Spleen (tissue), 11 donors: ENCODE data around the gene HES3. TPM values are rescaled to one million over a fixed set of nuclear protein-coding genes. Genes with fewer than 3 reads are reported as not detected.
A peak's percentile ranks its signal among the peaks of the same experiment; 100 is the strongest.

Source experiments
- DNase-seq: peaks from one replicate; pipeline ENCODE4 v3.0.0-alpha.2; 2020
- H3K27ac ChIP-seq, 8 donors: fragments of 200-600 bp; sonication (generic) in 7 of 8; 1 replicate in 4 of 8; 2 replicates in 4 of 8; pipeline versions ENCODE4 v1.5.0 to v1.8.0; 2016 to 2021; ENCODE audit warnings: inconsistent platforms in 4 of 8, mild to moderate bottlenecking in 4 of 8, moderate library complexity in 1 of 8
- H3K27me3 ChIP-seq, 7 donors: fragments of 200-600 bp; sonication (generic) in 6 of 7; replicated peaks in 1 of 7; 1 replicate in 4 of 7; 2 replicates in 3 of 7; pipeline versions ENCODE4 v1.5.0 to v1.8.0; 2016 to 2021; ENCODE audit warnings: inconsistent platforms in 3 of 7, mild to moderate bottlenecking in 1 of 7
- H3K36me3 ChIP-seq, 6 donors: fragments of 200-600 bp; sonication (generic) in 5 of 6; 1 replicate in 4 of 6; 2 replicates in 2 of 6; pipeline versions ENCODE4 v1.5.0 to v1.8.0; 2016 to 2021; ENCODE audit warnings: inconsistent platforms in 2 of 6
- H3K4me1 ChIP-seq, 6 donors: fragments of 200-600 bp; sonication (generic) in 5 of 6; 1 replicate in 3 of 6; 2 replicates in 3 of 6; pipeline versions ENCODE4 v1.5.0 to v1.8.0; 2016 to 2021; ENCODE audit warnings: inconsistent platforms in 3 of 6
- H3K4me3 ChIP-seq, 8 donors: fragments of 200-600 bp; sonication (generic) in 7 of 8; 1 replicate in 4 of 8; 2 replicates in 4 of 8; pipeline versions ENCODE4 v1.5.0 to v1.8.0; 2016 to 2021; ENCODE audit warnings: inconsistent platforms in 4 of 8, mild to moderate bottlenecking in 4 of 8, moderate library complexity in 2 of 8
- H3K9me3 ChIP-seq, 8 donors: fragments of 200-600 bp; sonication (generic) in 7 of 8; 1 replicate in 4 of 8; 2 replicates in 4 of 8; pipeline versions ENCODE4 v1.5.0 to v1.8.0; 2016 to 2021; ENCODE audit warnings: inconsistent platforms in 4 of 8
- POLR2A ChIP-seq, 3 donors: fragments of 450-650 bp; IDR thresholded peaks; one replicate each; pipeline ENCODE4 v1.5.1; 2017; ENCODE audit warnings: antibody characterized with exemption in 3 of 3, mild to moderate bottlenecking in 1 of 3
- POLR2AphosphoS5 ChIP-seq, 3 donors: sonication (generic); formaldehyde crosslinking; IDR thresholded peaks; one replicate each; pipeline ENCODE4 v1.5.1; 2017; ENCODE audit warnings: antibody characterized with exemption in 3 of 3
- WGBS, 5 donors: extraction: QIAGEN DNeasy Blood & Tissue Kit in 3 of 5; methylation state at CpG; one replicate each; pipeline versions ENCODE4 v1.1.5 to v1.1.7; 2013 to 2018; 5-methylcytosine and 5-hydroxymethylcytosine counted together
- intact Hi-C: fragments of 100-400 bp; cut with DNase I; formaldehyde crosslinking; loops from one replicate; pipeline ENCODE4 v1.15.0; 2023; ENCODE audit warnings: low total_unique reads
- polyA plus RNA-seq, 3 donors: library from polyadenylated mRNA; stranded (reverse); fragments of 200-250 nt; gene quantifications; one replicate each; pipeline ENCODE4 v1.2.1, GENCODE V29; 2013
- total RNA-seq, 7 donors: library from RNA; depleted of rRNA in 3 of 7; stranded (reverse); fragments of >200 nt in 3 of 7; fragmentation: NEBNext Ultra II Directional in 4 of 7; extraction: Animal tissue kit (Norgen Biotek cat#: 25700) in 4 of 7; gene quantifications; one replicate each; pipeline versions ENCODE4 v1.1.0 to v1.2.1, GENCODE V29; 2016 to 2021
- TF ChIP-seq, protein P1 (sequence below), 11 experiments: fragments of 200-600 bp in 7 of 11; fragments of 450-650 bp in 4 of 11; sonication (generic) in 4 of 11; IDR thresholded peaks in 8 of 11; conservative IDR thresholded peaks in 3 of 11; 1 replicate in 7 of 11; 2 replicates in 4 of 11; pipeline versions ENCODE4 v1.4.0 to v1.8.0; 2016 to 2021; ENCODE audit warnings: antibody characterized with exemption in 11 of 11, inconsistent platforms in 4 of 11, mild to moderate bottlenecking in 1 of 11
- donor health status: healthy with polysubstance abuse.
- donor health status: DM: no; HTN: no; CAD: no; lungs with moderate emphysema.
- donor health status: DM: no; HTN: no; CAD: no.
- donor health status: Bipolar disorder and iron deficiency.
- donor health status: healthy.
- donor health status: DM: no; HTN: no; CAD: no.
- donor health status: DM: yes; HTN: yes; CAD: no.

HES3 gene
- total and polyA plus RNA-seq, 10 donors = not detected

DNA sequence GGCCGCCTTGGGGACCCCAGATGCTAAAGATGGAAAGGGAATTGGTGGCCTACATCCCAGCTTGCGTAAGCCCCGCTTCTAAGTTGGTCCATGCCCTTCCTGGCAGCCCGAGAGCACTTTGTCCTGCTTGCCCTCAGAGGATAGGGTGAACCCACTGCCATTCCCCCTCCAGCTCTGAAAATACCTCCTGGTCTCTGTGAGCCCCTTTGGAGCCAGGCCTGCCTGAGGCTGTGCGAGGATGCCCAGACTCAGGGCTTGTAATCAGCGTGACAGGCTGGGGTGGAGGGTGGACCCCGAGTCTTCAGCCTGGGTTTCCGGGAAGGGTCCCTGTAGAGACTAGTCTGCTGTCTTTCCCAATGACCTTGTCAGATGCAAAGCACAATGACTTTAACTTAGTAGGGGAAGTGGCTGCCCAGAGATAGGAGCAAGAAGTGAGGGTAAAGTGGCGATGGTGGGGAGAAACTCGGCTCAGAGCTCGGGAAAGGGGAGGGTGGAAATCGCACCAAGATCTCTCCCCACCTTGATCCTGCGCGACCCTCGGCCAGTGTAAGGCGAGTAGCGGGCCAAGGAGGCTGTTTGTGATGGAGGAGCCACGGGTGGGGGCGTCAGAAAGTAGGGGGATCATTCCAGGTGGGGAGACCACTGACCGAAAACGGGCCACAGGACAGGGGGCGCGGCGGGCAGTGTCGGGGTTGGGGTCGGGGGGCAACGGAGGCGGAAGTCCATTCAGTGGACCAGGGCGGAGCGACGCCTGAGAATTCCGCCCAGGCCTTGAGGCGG lies 2.7 kb upstream of the HES3 start:
- intact Hi-C loops = no loop called here
- peaks cover 12 to 88% (median 76%) of the 10 kb centered on the region in 7 donors for H3K27me3 ChIP-seq

DNA sequence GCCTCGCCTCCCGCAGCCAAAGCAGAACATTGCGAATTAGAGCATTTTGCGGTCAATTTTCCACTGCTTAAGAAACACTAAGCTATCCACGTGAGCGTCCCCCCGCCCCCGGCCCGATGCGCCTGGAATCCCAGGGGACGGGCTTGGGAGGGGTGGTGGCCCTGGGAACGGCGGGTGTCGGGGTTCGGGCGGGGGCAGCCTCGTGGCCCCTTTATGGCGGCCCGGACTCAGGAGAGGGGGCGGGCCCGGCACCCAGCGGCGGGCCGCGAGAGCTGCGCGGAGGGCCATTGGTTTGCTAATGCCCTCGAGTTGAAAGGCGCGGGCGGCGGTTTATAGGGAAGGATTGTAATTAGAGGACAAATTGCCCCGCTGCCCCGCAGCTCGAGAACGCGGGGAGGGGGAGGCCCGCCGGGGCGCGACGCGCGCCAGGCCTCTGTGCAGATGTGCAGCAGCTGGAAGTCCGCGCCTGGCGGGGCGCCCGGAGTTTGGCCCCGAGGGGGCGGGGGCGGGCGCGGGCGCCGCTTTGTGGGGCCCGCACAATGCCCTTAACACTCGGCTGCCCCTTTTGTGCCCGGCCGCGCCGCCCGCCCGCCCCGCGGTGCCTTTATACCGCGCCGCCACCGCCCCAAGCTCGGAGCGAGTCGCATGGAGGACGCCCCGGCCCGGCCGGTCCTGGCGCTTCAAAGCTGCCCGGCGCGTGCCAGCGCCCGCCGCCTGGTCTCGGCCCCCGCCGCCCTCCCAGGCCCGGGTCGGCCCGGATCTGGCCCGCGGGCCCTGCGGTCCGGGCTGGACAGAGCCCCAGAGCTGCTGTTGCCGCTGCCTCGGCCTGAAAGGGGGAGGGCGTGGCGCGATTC lies 1.9 kb upstream of the HES3 start:
- intact Hi-C loops = no loop called here
- DNase-seq = no peak
- no peak for TF ChIP-seq POLR2AphosphoS5 (IDR thresholded peaks at IDR 0.05)
- TF ChIP-seq, protein P1, sequence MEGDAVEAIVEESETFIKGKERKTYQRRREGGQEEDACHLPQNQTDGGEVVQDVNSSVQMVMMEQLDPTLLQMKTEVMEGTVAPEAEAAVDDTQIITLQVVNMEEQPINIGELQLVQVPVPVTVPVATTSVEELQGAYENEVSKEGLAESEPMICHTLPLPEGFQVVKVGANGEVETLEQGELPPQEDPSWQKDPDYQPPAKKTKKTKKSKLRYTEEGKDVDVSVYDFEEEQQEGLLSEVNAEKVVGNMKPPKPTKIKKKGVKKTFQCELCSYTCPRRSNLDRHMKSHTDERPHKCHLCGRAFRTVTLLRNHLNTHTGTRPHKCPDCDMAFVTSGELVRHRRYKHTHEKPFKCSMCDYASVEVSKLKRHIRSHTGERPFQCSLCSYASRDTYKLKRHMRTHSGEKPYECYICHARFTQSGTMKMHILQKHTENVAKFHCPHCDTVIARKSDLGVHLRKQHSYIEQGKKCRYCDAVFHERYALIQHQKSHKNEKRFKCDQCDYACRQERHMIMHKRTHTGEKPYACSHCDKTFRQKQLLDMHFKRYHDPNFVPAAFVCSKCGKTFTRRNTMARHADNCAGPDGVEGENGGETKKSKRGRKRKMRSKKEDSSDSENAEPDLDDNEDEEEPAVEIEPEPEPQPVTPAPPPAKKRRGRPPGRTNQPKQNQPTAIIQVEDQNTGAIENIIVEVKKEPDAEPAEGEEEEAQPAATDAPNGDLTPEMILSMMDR (IDR thresholded peaks at IDR 0.05 in 8 of 11, conservative IDR thresholded peaks at IDR 0.05 in 3 of 11) = no peak
- TF ChIP-seq POLR2A (IDR thresholded peaks at IDR 0.05) = no peak
- H3K36me3 ChIP-seq = no peaks in the 10 kb centered on the region
- no peak overlapping the region for H3K27ac ChIP-seq
- peak overlapping the region in 3 of 8 donors; percentile 4 to 41 (median 7) for H3K4me3 ChIP-seq
- WGBS, 5 donors = 1 to 3% (median 2%) methylated on average over 33 to 99 of the region's 99 CpGs
- no peaks in the 10 kb centered on the region for H3K9me3 ChIP-seq
- H3K27me3 ChIP-seq = peaks cover 13 to 96% (median 80%) of the 10 kb centered on the region in 7 donors
- peaks cover 23 to 47% (median 36%) of the 10 kb centered on the region in 6 donors for H3K4me1 ChIP-seq

More for the DNA sequence above, 2.7 kb upstream of the HES3 start:
- Histone ChIP-seq H3K36me3 (no peaks in the 10 kb centered on the region), H3K4me3 (peak overlapping the region in 2 of 8 donors; percentile 7 to 41), H3K9me3 (no peaks in the 10 kb centered on the region), H3K4me1 (peaks cover 15 to 42% (median 31%) of the 10 kb centered on the region in 6 donors), H3K27ac (no peak overlapping the region)
- WGBS, 5 donors = 10 to 18% (median 14%) methylated on average over 28 to 33 of the region's 33 CpGs
- TF ChIP-seq POLR2AphosphoS5 (IDR thresholded peaks at IDR 0.05) (no peak), POLR2A (IDR thresholded peaks at IDR 0.05) (no peak)
- TF ChIP-seq, protein P1 (IDR thresholded peaks at IDR 0.05 in 8 of 11, conservative IDR thresholded peaks at IDR 0.05 in 3 of 11) = no peak
- no peak for DNase-seq

DNA sequence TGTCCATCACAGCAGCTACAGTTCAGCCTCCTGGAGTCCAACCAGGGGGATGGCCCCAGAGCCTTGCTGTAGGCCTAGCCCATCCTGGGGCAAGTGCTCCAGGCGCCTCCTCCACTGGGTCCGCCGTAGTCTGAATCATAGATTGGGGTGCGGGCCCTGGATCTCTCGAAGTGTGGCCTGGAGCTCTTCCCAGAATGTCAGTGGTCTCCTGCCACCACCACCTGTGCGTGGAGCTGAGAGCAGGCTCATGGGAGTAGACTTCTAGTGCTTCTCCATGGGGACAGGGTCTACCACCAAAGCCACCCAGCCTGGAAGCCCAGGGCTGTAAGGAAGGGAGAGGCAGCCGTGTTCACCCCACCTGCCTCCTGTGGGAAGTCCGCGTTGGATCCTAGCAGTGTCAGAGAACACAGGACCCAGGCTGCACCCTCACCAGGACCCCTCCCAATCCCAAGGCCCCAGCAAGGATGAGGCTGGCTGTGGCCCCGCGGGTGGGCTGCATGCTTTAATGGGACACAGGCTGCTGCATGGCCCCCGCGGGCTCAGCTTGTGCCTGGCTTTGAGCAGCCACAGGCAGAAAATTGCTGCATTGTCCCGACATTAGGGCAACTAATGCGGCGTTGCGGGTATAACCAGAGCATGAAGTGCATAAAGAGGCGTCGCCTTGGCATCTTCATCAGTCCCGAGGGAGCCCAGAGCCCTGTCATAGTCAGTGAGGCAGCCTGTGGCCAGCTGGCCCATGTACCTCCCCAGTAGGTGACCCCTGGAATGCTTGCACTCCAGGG lies 735 bp upstream of the HES3 start:
- Histone ChIP-seq H3K27me3 (peaks cover 13 to 100% (median 87%) of the 10 kb centered on the region in 7 donors), H3K4me3 (no peak overlapping the region), H3K9me3 (no peaks in the 10 kb centered on the region), H3K36me3 (no peaks in the 10 kb centered on the region), H3K27ac (no peak overlapping the region), H3K4me1 (peaks cover 23 to 55% (median 40%) of the 10 kb centered on the region in 6 donors)
- TF ChIP-seq POLR2A (IDR thresholded peaks at IDR 0.05) (no peak), POLR2AphosphoS5 (IDR thresholded peaks at IDR 0.05) (no peak)
- TF ChIP-seq, protein P1 (IDR thresholded peaks at IDR 0.05 in 8 of 11, conservative IDR thresholded peaks at IDR 0.05 in 3 of 11) = no peak
- WGBS, 5 donors = 21 to 37% (median 28%) methylated on average over 9 to 20 of the region's 20 CpGs
- no peak for DNase-seq
- intact Hi-C loops = no loop called here
